Thyroid gland (tissue), 4 donors: Measurements from ENCODE around the gene VPS39. TPM values are rescaled to one million over a fixed set of nuclear protein-coding genes. Genes with fewer than 3 reads are reported as not detected.

Experiments used
- DNase-seq, 2 donors: peaks; one replicate each; pipeline ENCODE4 v3.0.0-alpha.2; 2019
- H3K27ac ChIP-seq, 3 donors: fragments of 200-600 bp; sonication (generic); 1 replicate in 2 of 3; 2 replicates in 1 of 3; pipeline ENCODE4 v1.5.1; 2016 to 2019; ENCODE audit warnings: mild to moderate bottlenecking in 1 of 3, moderate library complexity in 1 of 3
- H3K27me3 ChIP-seq: fragments of 200-600 bp; sonication (generic); one replicate; pipeline ENCODE4 v1.5.1; 2019
- H3K36me3 ChIP-seq, 2 donors: fragments of 200-600 bp; sonication (generic); one replicate each; pipeline ENCODE4 v1.5.1; 2016 to 2019
- H3K4me1 ChIP-seq, 2 donors: fragments of 200-600 bp; sonication (generic); one replicate each; pipeline ENCODE4 v1.5.1; 2017 to 2019
- H3K4me3 ChIP-seq, 3 donors: fragments of 200-600 bp; sonication (generic); replicated peaks in 1 of 3; 1 replicate in 2 of 3; 2 replicates in 1 of 3; pipeline ENCODE4 v1.5.1; 2016; ENCODE audit warnings: mild to moderate bottlenecking in 1 of 3
- H3K9me3 ChIP-seq: fragments of 200-600 bp; sonication (generic); one replicate; pipeline ENCODE4 v1.5.1; 2017
- POLR2A ChIP-seq, 2 donors: fragments of 450-650 bp; IDR thresholded peaks; one replicate each; pipeline ENCODE4 v1.6.1; 2017; ENCODE audit warnings: antibody characterized with exemption in 2 of 2, mild to moderate bottlenecking in 2 of 2, moderate library complexity in 1 of 2
- WGBS, 2 donors: methylation state at CpG; one replicate each; pipeline ENCODE4 v1.1.5; 2017; 5-methylcytosine and 5-hydroxymethylcytosine counted together
- intact Hi-C: fragments of 100-400 bp; cut with DNase I; formaldehyde crosslinking; loops from one replicate; pipeline ENCODE4 v1.15.1; 2023
- total RNA-seq, 4 donors: library from RNA; depleted of rRNA; stranded (reverse); fragments of >200 nt; gene quantifications; one replicate each; pipeline ENCODE4 v1.2.3, GENCODE V29; 2016
- TF ChIP-seq, protein P1 (sequence below), 6 experiments: fragments of 200-600 bp in 3 of 6; fragments of 450-650 bp in 3 of 6; sonication (generic) in 3 of 6; IDR thresholded peaks; one replicate each; pipeline ENCODE4 v1.5.1; 2016 to 2019; ENCODE audit warnings: antibody characterized with exemption in 6 of 6, mild to moderate bottlenecking in 2 of 6, inconsistent platforms in 1 of 6, moderate library complexity in 1 of 6

VPS39 gene
- total RNA-seq, 4 donors from 2014 or later, result 75.0 to 156 (median 107) TPM

DNA sequence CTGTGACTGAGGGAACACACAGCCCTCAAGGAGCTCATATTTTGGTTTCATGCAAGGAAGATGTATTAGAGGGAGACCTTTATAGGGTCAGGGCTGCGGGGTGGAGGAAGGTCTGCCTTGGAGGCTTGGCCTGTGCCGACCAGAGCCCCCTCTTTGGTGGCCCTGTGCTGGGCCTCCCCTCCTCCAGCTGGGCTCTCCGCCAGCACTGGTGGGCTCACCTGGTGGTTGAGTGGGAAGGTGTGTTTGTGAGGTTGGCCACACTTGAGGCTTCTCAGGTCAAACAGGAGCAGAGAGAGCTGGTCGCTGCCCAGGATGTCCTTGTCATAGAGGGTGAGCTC lies 54.3 kb downstream of the VPS39 start:
- no peaks in the 10 kb centered on the region for H3K27me3 ChIP-seq
- no peaks in the 10 kb centered on the region for H3K36me3 ChIP-seq
- peak overlapping the region in 2 of 3 donors; percentile 63 to 88 for H3K27ac ChIP-seq
- peaks cover 36 to 71% of the 10 kb centered on the region in 2 donors for H3K4me1 ChIP-seq
- DNase-seq, result no peak
- intact Hi-C loops, result no loop called here
- 79 to 89% methylated on average over 4 of the region's 4 CpGs for WGBS, 2 donors
- H3K4me3 ChIP-seq, result no peak overlapping the region
- TF ChIP-seq, protein P1, sequence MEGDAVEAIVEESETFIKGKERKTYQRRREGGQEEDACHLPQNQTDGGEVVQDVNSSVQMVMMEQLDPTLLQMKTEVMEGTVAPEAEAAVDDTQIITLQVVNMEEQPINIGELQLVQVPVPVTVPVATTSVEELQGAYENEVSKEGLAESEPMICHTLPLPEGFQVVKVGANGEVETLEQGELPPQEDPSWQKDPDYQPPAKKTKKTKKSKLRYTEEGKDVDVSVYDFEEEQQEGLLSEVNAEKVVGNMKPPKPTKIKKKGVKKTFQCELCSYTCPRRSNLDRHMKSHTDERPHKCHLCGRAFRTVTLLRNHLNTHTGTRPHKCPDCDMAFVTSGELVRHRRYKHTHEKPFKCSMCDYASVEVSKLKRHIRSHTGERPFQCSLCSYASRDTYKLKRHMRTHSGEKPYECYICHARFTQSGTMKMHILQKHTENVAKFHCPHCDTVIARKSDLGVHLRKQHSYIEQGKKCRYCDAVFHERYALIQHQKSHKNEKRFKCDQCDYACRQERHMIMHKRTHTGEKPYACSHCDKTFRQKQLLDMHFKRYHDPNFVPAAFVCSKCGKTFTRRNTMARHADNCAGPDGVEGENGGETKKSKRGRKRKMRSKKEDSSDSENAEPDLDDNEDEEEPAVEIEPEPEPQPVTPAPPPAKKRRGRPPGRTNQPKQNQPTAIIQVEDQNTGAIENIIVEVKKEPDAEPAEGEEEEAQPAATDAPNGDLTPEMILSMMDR (IDR thresholded peaks at IDR 0.05), result no peak
- TF ChIP-seq POLR2A (IDR thresholded peaks at IDR 0.05), result no peak
- H3K9me3 ChIP-seq, result no peaks in the 10 kb centered on the region

DNA sequence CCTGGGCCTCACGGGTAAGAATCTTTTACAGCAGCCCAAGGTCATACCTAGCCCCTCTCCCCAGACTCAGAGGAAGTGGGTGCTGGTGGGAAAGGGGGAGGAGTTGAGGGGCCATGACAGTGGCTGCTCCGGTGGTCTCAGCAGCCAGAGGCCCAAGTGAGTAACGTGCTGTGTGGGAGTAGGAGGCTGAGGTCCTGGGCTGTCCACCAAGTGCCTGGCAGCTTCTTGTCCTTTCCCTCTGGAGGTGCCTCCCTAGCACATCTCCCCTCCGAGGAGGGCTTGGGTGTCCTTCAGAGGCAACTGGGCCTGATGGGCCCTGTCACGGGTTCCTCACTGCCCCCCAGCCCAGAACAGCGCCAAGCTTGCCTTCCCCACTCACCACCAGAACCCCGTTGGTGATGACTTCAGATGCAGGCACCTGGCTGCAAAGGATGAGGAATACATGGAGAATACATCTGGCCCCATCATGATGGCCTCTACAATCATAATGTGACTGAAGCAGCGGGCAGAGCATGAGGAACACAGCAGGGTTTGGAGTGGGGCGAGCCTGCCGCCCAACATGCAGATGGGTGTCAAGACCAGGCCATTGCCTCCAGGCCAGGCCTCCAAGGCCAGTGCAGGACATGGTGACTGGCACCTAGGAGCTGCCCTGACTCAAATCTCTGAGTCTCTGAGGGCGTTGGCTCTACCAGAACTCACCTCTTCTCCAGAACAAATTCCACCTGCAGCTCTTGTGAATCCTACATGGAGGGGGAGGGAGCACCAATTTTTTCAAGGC lies 55.0 kb downstream of the VPS39 start:
- no peaks in the 10 kb centered on the region for H3K27me3 ChIP-seq
- intact Hi-C loops, result no loop called here
- no peaks in the 10 kb centered on the region for H3K9me3 ChIP-seq
- H3K4me1 ChIP-seq, result peaks cover 32 to 63% of the 10 kb centered on the region in 2 donors
- TF ChIP-seq POLR2A (IDR thresholded peaks at IDR 0.05), result no peak
- TF ChIP-seq, protein P1 (IDR thresholded peaks at IDR 0.05), result no peak
- WGBS, 2 donors, result 89 to 93% methylated on average over 10 of the region's 11 CpGs
- DNase-seq, result no peak
- H3K27ac ChIP-seq, result peak overlapping the region in 1 of 3 donors; percentile 9
- no peak overlapping the region for H3K4me3 ChIP-seq
- H3K36me3 ChIP-seq, result no peaks in the 10 kb centered on the region

DNA sequence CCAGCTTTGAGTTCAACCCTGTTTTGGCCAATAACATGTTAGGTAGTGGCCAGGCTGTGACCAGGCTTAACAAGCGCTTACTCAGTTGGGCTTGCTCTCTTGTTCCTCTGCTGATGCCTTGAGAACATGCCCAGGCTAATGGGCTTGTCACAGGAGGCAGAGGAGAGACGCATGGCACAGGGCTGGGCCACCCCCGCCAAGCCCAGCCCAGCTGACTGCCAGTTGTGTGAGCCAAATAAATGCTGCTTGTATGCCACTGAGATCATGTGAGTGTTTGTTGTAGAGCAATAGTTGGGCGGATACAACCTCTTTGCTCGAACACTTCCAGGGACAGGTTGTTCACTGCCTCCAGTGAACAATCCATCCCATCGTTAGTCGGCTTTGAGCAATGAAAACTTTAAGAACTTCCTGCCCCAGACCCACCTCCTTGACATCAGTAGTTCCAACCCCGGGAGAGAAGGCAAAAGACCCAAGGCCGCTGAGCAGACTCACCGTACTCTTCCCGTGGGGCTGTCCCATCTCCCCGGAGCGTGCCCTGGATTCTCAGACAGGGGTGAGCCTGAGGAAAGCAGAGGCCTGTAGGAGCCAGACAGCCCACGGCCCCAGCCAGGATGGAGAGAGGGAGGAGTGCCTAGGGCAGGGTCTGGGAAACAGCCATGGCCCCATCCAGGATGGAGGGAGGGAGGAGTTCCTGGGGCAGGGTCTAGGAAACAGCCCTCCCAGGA lies 55.7 kb downstream of the VPS39 start:
- Histone ChIP-seq H3K36me3 (no peaks in the 10 kb centered on the region), H3K9me3 (no peaks in the 10 kb centered on the region), H3K4me1 (peaks cover 32 to 56% of the 10 kb centered on the region in 2 donors), H3K27me3 (no peaks in the 10 kb centered on the region), H3K27ac (peak overlapping the region; percentile 28 to 44 (median 39)), H3K4me3 (no peak overlapping the region)
- intact Hi-C loops, result no loop called here
- peak; percentile 69 to 72 for DNase-seq
- 70 to 90% methylated on average over 12 to 14 of the region's 14 CpGs for WGBS, 2 donors
- no peak for TF ChIP-seq POLR2A (IDR thresholded peaks at IDR 0.05)
- TF ChIP-seq, protein P1 (IDR thresholded peaks at IDR 0.05), result no peak

DNA sequence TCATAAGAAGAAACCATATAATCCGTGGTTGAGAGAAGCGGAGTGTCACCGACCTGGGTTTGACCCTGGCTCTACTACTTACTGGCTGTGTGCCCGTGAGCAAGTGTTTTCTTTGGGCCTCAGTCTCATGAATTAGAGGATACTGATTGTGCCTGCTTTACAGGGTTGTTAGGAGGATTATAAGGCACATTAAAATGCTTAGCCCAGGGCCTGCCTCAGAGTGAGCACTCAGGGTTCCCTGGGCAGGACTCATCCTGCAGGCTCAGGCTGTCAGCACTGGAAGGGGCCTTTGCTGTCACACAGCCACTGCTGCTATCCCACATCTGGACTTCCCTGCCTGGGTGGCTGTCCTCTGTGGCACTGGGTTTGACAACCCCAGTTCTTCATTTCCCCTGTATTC lies 56.4 kb downstream of the VPS39 start:
- Histone ChIP-seq H3K36me3 (no peaks in the 10 kb centered on the region), H3K4me3 (no peak overlapping the region), H3K4me1 (peaks cover 33 to 54% of the 10 kb centered on the region in 2 donors), H3K27me3 (no peaks in the 10 kb centered on the region), H3K27ac (peak overlapping the region; percentile 28 to 44 (median 39)), H3K9me3 (no peaks in the 10 kb centered on the region)
- WGBS, 2 donors, result 23 to 31% methylated on average over 4 of the region's 4 CpGs
- intact Hi-C loops, result no loop called here
- TF ChIP-seq POLR2A (IDR thresholded peaks at IDR 0.05), result no peak
- TF ChIP-seq, protein P1 (IDR thresholded peaks at IDR 0.05), result no peak
- peak; percentile 67 to 73 for DNase-seq

DNA sequence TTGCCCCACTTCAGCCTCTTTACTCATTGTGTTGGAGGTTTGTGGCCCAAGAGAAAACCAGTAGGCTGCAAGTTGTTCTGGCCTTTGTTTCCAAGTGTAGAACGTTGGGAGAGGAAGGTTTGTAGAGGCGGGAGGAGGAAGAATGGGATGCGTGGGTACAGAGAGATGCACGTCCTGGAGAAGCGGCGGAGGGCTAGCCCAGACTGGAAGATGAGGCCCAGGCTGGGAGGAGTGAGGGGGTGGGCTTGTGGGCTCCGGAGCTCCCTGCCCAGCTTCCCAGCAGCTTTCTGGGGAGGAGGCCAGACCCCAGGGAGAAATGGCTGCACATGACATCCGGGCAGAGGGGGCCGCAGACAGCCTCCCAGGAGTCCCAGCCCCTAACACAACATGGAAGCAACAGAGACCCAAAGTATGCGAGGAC lies 57.0 kb downstream of the VPS39 start:
- Histone ChIP-seq H3K36me3 (no peaks in the 10 kb centered on the region), H3K9me3 (no peaks in the 10 kb centered on the region), H3K4me3 (no peak overlapping the region), H3K4me1 (peaks cover 28 to 53% of the 10 kb centered on the region in 2 donors), H3K27me3 (no peaks in the 10 kb centered on the region), H3K27ac (no peak overlapping the region)
- intact Hi-C loops, result no loop called here
- TF ChIP-seq POLR2A (IDR thresholded peaks at IDR 0.05), result no peak
- 78 to 81% methylated on average over 10 of the region's 10 CpGs for WGBS, 2 donors
- DNase-seq, result no peak
